GM18511 (cell line): ENCODE data around the gene NHEJ1.

Experiments
- ATAC-seq: cut with Tn5 transposase; IDR thresholded peaks from one replicate; pipeline ENCODE4 v1.9.1; 2021; ENCODE audit warnings: mild to moderate bottlenecking, moderate library complexity; ENCODE audit not compliant: unreplicated experiment

Gene NHEJ1

DNA sequence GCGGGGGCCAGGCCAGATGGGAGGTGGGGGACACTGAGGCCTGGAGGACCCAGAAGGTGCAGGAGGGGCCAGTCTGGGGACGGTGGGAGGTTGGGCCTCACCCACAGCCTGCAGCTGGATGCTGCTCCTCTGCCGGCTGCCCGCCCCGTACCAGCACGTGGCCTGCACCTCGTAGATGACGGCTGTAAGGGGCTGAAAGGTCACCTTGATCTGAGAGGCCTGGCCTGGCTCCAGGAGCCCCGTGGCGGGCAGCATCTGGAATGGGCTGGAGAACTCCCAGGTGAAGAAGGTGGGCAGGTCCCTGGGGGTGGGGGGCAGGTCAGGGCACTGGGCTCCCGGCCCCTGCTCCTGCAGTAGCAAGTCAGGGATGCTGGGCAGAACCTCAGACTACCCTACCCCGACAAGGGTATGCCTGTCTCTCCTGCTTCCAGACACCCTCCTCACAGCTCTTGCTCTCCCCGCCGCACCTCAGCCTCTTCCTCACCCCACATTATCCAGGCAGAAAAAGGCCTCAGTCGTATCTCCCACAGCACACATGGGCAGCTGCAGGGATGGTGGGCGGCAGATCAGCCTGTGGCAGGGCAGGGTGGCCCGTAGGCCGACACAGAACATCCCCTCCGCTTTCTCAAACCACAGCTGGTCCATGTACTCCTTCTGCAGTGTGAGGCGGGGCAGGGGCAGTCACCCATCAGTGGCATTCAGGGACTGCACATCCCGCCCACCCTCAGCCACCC lies 129.4 kb downstream of the NHEJ1 start:
- no peak for ATAC-seq

DNA sequence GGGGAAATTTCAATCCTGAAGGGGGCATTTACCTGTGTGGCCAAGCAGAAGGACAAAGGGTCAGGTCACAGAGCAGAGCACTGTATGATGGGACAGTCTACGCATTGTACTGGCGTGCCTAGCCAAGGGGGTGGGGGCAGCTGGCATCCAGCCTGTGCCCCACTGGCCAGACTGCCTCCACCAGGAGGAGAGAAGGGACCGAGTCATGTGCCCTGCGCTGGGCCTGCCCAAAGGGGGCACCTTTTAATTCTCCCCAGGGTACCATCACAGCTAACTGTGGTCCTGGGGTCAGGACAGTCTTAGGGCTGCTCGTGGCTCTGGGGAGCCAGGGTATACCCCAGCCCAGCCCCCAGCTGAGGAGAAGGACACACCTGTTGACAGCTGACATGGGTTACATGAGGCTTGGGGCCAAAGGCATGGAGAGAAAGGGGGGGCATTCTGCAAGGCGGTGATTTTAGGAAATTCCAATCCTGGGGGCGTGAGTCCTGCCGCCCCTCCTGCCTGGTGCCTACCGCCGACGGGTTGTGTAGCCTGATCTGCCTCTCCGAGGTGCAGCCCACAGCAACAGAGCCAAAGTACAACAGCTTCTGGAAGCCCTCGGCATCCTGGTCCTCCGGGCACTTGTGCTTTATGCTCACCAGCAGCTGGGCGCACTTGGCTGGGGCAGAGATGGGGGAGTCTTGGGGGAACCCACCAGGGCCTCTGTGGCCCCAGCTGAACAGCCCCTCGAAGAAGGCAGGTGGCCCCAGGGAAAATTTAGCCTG lies 130.3 kb downstream of the NHEJ1 start:
- ATAC-seq = no peak

DNA sequence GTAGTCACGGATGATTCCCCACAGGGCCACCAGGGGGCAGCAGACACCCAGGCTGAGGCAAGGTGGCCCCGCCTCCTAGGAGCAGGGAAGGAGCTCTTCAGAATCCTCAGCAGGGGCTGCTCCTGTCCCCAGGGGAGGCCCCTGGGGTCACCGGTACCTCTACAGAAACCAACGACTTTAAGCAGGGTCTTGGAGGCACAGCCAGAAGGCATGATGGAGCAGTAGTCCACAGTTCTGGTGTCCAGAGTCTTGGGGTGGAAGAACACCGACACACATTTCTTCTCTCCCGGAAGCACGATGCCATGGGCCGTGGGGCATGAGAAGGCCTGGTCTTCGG lies 130.8 kb downstream of the NHEJ1 start:
- ATAC-seq = peak; percentile 70

DNA sequence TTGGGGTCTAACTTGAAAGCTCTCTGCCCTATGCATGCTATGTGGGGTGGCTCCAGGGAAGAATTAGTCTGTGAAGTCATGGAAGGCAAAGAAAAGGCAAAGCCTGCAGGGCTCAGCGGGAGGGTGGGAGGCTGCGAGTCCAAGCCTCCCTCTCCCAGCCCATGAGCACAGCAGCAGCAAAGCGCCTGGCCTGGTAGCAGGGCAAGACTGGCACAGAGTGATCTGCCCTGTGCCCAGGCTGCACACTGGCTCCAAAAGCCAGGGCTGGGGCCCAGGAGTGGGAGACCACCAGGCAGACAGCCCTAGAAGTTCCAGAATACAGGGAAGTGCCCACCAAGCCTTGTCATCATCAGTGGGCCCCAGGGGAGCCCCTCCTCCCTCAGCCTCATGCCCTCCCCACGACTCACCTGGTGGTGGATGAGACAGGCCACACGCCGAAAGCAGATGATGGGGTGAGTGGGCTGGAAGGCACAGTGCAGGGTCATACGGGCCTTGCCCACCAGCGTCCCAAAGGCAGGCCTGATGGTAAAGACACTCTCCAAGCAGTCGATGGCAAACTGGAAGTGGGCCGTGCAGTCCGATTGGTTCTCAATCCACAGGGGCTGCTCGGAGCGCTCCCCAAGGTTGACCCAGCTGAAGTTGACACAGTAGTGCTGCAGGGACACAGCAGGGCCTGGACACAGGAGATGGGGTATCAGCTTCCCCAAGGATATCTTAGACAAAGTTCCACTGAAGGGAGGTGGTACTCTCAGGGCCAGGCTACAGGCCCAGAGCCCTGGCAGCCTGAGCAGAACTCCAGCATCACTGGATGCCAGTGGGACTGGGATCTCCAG lies 131.4 kb downstream of the NHEJ1 start:
- ATAC-seq = peak; percentile 13

DNA sequence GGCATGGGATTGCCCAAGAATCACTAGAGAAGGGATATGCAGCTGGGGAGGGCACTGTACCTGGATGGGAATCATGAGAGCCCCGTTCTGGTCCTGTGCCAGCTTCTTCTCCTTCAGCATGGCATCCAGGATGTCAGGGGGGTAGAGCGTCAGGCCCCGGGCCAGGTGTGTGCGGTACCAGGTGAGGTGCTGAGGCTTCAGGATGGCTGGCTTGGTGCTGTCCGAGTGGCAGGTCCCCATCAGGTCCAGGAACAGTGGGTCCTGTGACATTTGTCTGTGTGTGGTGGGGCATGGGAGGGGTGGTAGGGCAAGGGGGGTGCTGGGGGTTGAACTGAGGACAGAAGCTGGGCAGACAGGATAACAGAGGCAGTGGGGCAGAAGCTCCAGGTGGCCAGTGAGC lies 132.5 kb downstream of the NHEJ1 start:
- no peak for ATAC-seq

DNA sequence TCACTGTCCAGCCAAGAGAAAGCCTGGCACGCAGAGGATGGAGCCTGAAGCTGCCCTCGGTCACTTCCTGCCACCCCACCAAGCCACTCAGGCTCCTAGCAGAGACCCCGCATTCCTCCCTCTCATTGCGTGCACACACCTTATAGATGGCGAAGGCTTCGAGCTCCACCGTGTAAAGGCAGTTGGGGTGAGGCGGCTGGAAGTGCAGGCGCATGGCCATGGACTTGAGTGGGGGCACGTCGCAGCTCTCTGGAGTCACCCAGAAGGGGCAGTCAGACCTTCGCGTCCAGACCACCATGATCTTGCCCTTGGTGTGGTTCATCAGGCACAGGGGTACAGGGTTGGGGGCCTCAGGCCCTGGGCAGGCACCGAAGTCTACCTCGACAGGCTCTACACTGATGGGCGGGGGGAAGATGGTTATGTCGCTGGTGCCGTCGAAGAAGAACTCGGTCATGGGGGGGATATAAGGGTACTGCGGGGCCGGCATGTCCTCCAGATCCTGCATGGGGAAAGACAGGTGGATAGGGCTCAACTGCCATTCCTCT lies 133.0 kb downstream of the NHEJ1 start:
- ATAC-seq = no peak

DNA sequence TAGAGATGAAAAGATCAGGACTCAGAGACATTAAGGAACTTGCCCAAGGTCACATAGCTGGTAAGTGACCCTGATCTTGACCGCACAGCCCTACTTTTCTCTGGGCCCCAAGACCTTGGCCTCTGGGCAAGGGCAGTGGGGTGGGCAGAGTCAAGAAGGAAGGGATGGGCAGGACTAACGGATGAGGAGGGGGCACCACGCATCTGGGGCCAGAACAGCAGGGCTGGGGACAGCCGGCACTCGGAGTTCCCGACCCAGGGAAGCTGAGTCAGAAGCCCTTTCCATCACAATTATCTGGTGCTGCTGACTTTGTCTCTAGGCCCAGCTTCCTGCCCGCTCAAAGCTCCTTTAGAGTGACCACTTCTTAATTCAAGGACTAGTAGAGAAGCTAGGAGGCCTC lies 133.7 kb downstream of the NHEJ1 start:
- no peak for ATAC-seq

DNA sequence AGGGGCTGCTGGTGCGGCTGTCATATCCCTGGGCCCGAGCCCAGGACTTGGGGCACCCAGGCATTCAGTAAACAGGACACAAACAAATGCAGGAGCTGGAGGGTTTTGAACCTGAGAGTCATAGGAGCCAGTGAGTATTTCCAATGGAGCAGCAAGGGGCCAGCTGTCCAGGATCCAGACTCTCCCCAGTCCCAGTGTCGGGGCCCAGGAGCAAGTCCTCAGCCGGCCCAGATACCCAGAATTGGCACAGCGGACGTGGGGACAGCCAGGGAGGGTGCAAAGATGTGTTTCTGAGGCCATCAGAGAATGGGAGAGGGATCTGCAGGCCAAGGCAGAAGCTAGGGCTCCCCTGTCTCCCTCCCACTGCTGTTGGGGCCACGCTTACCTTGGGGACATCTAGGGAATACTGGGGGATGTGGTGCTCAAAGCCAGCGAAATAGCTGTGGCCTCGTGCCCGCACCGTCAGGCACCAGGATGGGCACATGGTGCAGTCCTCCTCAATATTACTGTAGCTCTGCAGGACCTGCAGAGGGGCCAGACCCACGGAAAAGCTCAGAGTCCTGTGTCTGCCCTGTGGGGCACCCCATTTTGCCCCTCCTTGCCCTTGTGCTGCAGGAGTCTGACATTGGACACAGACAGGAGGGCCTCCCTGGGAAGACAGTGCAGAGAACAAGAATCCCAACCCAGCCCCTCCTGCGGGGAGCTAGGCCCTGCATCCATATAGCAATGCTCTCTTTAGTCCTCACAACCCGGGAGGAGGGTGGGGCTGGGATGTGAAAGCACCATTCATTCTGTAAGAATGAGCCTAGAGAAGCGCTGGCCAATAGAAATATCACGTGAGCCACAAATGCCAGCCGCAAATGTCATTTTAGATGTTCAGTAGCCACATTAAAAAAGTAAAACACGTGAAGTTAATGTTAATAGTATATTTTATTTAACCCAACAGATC lies 134.7 kb downstream of the NHEJ1 start:
- ATAC-seq = no peak
